GM12874 (cell line): ENCODE results near the gene HOXD9.

Source experiments
- CTCF ChIP-seq: IDR thresholded peaks from 2 replicates; pipeline ENCODE4 v1.5.1; 2011; ENCODE audit warnings: low read depth, mild to moderate bottlenecking, control low read depth, low read length, moderate library complexity; ENCODE audit not compliant: insufficient read depth

The HOXD9 gene

GRCh38 chr2:176165370-176166050 lies 43.0 kb downstream of the HOXD9 start:
- TF ChIP-seq CTCF, result no peak

GRCh38 chr2:176166272-176166671 lies 43.8 kb downstream of the HOXD9 start:
- no peak for TF ChIP-seq CTCF

DNA sequence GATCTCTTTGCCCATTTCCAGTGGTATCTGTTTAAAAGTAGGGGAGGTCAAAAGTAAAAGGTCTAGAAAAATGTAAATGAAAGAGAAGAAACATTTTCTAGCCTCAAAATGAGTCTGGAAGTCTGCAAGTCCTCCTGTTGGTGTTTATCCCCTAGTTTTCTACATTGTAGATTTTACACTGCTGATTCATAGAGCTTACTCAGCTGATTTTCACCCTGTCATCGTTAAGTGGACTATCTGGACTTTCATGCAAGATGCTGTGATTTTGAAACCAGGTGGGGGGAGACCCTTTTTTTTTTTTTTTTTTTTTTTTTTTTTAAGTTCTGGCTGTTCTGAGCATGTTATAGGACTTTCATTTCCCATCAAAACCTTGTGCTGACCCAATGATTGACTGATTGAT lies 44.9 kb downstream of the HOXD9 start:
- TF ChIP-seq CTCF, result no peak

DNA sequence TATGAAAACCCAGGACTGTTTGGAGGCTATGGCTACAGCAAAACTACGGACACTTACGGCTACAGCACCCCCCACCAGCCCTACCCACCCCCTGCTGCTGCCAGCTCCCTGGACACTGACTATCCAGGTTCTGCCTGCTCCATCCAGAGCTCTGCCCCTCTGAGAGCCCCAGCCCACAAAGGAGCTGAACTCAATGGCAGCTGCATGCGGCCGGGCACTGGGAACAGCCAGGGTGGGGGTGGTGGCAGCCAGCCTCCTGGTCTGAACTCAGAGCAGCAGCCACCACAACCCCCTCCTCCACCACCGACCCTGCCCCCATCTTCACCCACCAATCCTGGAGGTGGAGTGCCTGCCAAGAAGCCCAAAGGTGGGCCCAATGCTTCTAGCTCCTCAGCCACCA lies 46.7 kb downstream of the HOXD9 start:
- no peak for TF ChIP-seq CTCF

- no peak for TF ChIP-seq CTCF
Observed at GRCh38 chr2:176169711-176170110, 47.2 kb downstream of the HOXD9 start.

DNA sequence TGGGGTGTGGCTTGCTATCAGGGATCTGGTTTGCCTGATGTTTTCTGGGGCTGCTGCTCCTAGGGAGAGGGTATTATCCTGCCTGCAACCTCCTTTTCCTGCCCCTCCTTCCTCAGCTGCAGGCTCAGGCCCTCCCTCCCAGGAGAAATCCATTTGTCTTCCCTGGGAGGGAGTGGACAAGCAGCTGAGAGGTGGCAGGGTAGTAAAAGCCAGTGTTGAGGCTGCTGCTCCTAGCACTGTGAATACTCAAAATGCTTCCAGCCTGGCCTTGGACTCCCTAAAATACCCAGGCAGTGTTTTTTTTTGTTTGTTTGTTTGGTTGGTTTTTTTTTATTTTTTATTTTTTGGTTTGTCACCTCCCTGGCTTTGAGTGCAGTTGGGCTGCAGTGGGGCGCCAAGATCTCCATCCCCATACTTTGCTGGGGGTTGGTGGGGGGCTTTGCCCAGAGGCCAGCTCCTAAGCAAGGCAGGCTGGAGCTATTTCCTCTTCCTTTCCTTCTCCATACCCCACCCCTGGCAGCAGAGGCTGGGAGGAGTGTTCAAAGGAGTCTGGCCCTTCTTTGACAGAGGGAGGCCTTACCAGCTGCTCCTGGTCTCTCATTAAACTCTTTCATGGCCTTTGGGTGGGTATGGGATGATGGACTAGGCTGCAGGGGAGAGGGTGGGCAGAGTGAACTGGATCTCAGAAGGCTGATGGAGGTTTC lies 48.2 kb downstream of the HOXD9 start:
- TF ChIP-seq CTCF, result no peak

- TF ChIP-seq CTCF, result no peak
Observed at GRCh38 chr2:176171351-176172006, 49.0 kb downstream of the HOXD9 start.
